NCI-H1105 (cell line): ENCODE results near the gene RSPH9.
"Not testable (repeated sequence)": the region's sequence is repeated elsewhere in the genome, so short reads cannot be mapped to it uniquely, and the experiment has no call there.

ENCODE experiments used
- DNase-seq: peaks from one replicate; lab custom pipeline; 2025; lab: John Stamatoyannopoulos, UW

RSPH9 gene

GRCh38 chr6:43687079-43687436 lies 42.2 kb downstream of the RSPH9 start:
- DNase-seq, result no peak

- peak; percentile 68 for DNase-seq
Measured at GRCh38 chr6:43687437-43688347, 42.9 kb downstream of the RSPH9 start, which contains the start of gene MRPS18A. MRPS18A (minus strand) TSS chr6:43687791; CDS start chr6:43687779, 12 bp downstream.

- DNase-seq, result no peak
Measured at GRCh38 chr6:43689421-43689820, 44.6 kb downstream of the RSPH9 start.

- DNase-seq, result no peak
Measured at GRCh38 chr6:43695215-43695966, 50.6 kb downstream of the RSPH9 start.

- DNase-seq, result no peak
Measured at GRCh38 chr6:43695967-43696291, 51.1 kb downstream of the RSPH9 start.

GRCh38 chr6:43697421-43697820 lies 52.6 kb downstream of the RSPH9 start:
- no peak for DNase-seq

- DNase-seq, result no peak
Measured at GRCh38 chr6:43698584-43699349, 53.9 kb downstream of the RSPH9 start.

GRCh38 chr6:43699564-43700186 lies 54.8 kb downstream of the RSPH9 start:
- no peak for DNase-seq

- DNase-seq, result not testable (repeated sequence)
Measured at GRCh38 chr6:43700939-43701560, 56.2 kb downstream of the RSPH9 start.

- no peak for DNase-seq
Measured at GRCh38 chr6:43702171-43702533, 57.3 kb downstream of the RSPH9 start.

GRCh38 chr6:43702534-43703440 lies 58.0 kb downstream of the RSPH9 start:
- no peak for DNase-seq

- DNase-seq, result no peak
Measured at GRCh38 chr6:43703512-43704429, 58.9 kb downstream of the RSPH9 start.

- no peak for DNase-seq
Measured at GRCh38 chr6:43705996-43706395, 61.2 kb downstream of the RSPH9 start.

- DNase-seq, result no peak
Measured at GRCh38 chr6:43706788-43707187, 62.0 kb downstream of the RSPH9 start.

GRCh38 chr6:43707269-43707668 lies 62.4 kb downstream of the RSPH9 start:
- no peak for DNase-seq

- DNase-seq, result no peak
Measured at GRCh38 chr6:43707767-43708166, 62.9 kb downstream of the RSPH9 start.

GRCh38 chr6:43708860-43709653 lies 64.2 kb downstream of the RSPH9 start:
- no peak for DNase-seq

- no peak for DNase-seq
Measured at GRCh38 chr6:43709654-43710303, 64.9 kb downstream of the RSPH9 start.
